ENCODE measurements around the gene KCNC3. TPM values are rescaled to one million over a fixed set of nuclear protein-coding genes. Genes with fewer than 3 reads are reported as not detected.

The KCNC3 gene
- total RNA-seq, 6 donors from 2014 or later, result 3.8 to 15.7 (median 12.2) TPM

GRCh38 chr19:50325310-50326100 lies 3.7 kb downstream of the KCNC3 start:
- Histone ChIP-seq H3K4me3 (peak overlapping the region in 3 of 4 donors; percentile 1 to 28 (median 3)), H3K27me3 (peaks cover 0 to 24% (median 1%) of the 10 kb centered on the region in 4 donors), H3K27ac (no peak overlapping the region), H3K36me3 (peaks cover 0 to 4% (median 0%) of the 10 kb centered on the region in 4 donors), H3K9me3 (no peaks in the 10 kb centered on the region), H3K4me1 (peaks cover 22 to 42% (median 33%) of the 10 kb centered on the region in 4 donors)
- TF ChIP-seq POLR2A (IDR thresholded peaks at IDR 0.05) (no peak), POLR2AphosphoS5 (IDR thresholded peaks at IDR 0.05) (no peak), CTCF (IDR thresholded peaks at IDR 0.05) (no peak), EP300 (IDR thresholded peaks at IDR 0.05) (no peak)
- 2 to 6% methylated on average over 9 to 38 of the region's 48 CpGs for WGBS, 2 donors
- DNase-seq (peak; percentile 68 to 96), ATAC-seq (ENCODE audit: low FRiP score in 2 of 2) (peak; percentile 20 to 78)

- H3K9me3 ChIP-seq, result no peaks in the 10 kb centered on the region
- no peak overlapping the region for H3K4me3 ChIP-seq
- H3K36me3 ChIP-seq, result peaks cover 0 to 4% (median 0%) of the 10 kb centered on the region in 4 donors
- H3K27ac ChIP-seq, result no peak overlapping the region
- TF ChIP-seq EP300 (IDR thresholded peaks at IDR 0.05), result no peak
- no peak for TF ChIP-seq POLR2A (IDR thresholded peaks at IDR 0.05)
- TF ChIP-seq POLR2AphosphoS5 (IDR thresholded peaks at IDR 0.05), result no peak
- no peak for TF ChIP-seq CTCF (IDR thresholded peaks at IDR 0.05)
- H3K27me3 ChIP-seq, result peaks cover 0 to 21% (median 1%) of the 10 kb centered on the region in 4 donors
- 75 to 81% methylated on average over 11 of the region's 11 CpGs for WGBS, 2 donors
- DNase-seq (no peak), ATAC-seq (ENCODE audit: low FRiP score in 2 of 2) (no peak)
- H3K4me1 ChIP-seq, result peaks cover 14 to 30% (median 21%) of the 10 kb centered on the region in 4 donors
Observed at GRCh38 chr19:50324331-50324730, 4.8 kb downstream of the KCNC3 start.

GRCh38 chr19:50323782-50324133 lies 5.4 kb downstream of the KCNC3 start:
- peaks cover 0 to 21% (median 1%) of the 10 kb centered on the region in 4 donors for H3K27me3 ChIP-seq
- H3K36me3 ChIP-seq, result peaks cover 0 to 4% (median 0%) of the 10 kb centered on the region in 4 donors
- TF ChIP-seq EP300 (IDR thresholded peaks at IDR 0.05) (no peak), CTCF (IDR thresholded peaks at IDR 0.05) (no peak), POLR2A (IDR thresholded peaks at IDR 0.05) (no peak), POLR2AphosphoS5 (IDR thresholded peaks at IDR 0.05) (no peak)
- DNase-seq (no peak), ATAC-seq (ENCODE audit: low FRiP score in 2 of 2) (no peak)
- WGBS, 2 donors, result 87% methylated on average over 11 to 12 of the region's 12 CpGs
- peaks cover 14 to 26% (median 20%) of the 10 kb centered on the region in 4 donors for H3K4me1 ChIP-seq
- H3K4me3 ChIP-seq, result no peak overlapping the region
- H3K27ac ChIP-seq, result no peak overlapping the region
- H3K9me3 ChIP-seq, result no peaks in the 10 kb centered on the region

GRCh38 chr19:50322931-50323781 lies 6.0 kb downstream of the KCNC3 start:
- 89 to 92% methylated on average over 21 to 51 of the region's 55 CpGs for WGBS, 2 donors
- DNase-seq, result peak in 1 of 2 donors; percentile 79
- peaks cover 0 to 18% (median 0%) of the 10 kb centered on the region in 4 donors for H3K27me3 ChIP-seq

More at GRCh38 chr19:50322931-50323781, 6.0 kb downstream of the KCNC3 start:
- Histone ChIP-seq H3K36me3 (peaks cover 0 to 4% (median 0%) of the 10 kb centered on the region in 4 donors), H3K27ac (no peak overlapping the region), H3K9me3 (no peaks in the 10 kb centered on the region), H3K4me3 (no peak overlapping the region), H3K4me1 (peaks cover 13 to 26% (median 18%) of the 10 kb centered on the region in 4 donors)
- no peak for ATAC-seq (ENCODE audit: low FRiP score in 2 of 2)
- TF ChIP-seq POLR2A (IDR thresholded peaks at IDR 0.05) (no peak), CTCF (IDR thresholded peaks at IDR 0.05) (no peak), EP300 (IDR thresholded peaks at IDR 0.05) (no peak)
